Measurements from ENCODE around the gene ATP8B4.

DNA sequence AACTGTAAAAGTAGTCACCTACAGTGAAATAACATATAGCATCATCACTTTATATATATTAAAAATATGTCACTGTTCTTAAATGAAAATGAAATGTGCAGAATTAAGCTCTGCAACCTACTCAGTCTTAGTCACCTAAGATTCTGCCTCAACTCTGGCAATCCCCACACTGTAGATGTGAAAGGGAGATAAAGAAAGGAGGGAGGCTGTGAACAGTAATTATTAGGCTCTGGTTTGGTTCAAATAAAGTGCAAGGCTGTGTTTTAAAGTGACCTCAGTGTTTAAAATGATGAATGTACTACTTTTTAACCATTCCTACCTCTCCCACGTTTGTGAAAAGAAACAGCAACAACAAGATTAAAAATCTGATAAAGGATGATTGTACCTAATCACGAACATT is 72.2 kb downstream of the ATP8B4 start:
- TF ChIP-seq, protein P1, sequence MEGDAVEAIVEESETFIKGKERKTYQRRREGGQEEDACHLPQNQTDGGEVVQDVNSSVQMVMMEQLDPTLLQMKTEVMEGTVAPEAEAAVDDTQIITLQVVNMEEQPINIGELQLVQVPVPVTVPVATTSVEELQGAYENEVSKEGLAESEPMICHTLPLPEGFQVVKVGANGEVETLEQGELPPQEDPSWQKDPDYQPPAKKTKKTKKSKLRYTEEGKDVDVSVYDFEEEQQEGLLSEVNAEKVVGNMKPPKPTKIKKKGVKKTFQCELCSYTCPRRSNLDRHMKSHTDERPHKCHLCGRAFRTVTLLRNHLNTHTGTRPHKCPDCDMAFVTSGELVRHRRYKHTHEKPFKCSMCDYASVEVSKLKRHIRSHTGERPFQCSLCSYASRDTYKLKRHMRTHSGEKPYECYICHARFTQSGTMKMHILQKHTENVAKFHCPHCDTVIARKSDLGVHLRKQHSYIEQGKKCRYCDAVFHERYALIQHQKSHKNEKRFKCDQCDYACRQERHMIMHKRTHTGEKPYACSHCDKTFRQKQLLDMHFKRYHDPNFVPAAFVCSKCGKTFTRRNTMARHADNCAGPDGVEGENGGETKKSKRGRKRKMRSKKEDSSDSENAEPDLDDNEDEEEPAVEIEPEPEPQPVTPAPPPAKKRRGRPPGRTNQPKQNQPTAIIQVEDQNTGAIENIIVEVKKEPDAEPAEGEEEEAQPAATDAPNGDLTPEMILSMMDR (IDR thresholded peaks at IDR 0.05), result no peak
- no peak for TF ChIP-seq EP300 (IDR thresholded peaks at IDR 0.05)
- TF ChIP-seq POLR2A (IDR thresholded peaks at IDR 0.05), result no peak

Measured in tibial nerve (tissue), 4 donors.